HFF-Myc (cell line): ENCODE measurements around the gene CCL14.
A peak's percentile ranks its signal among the peaks of the same experiment; 100 is the strongest.

Source experiments
- DNase-seq: peaks from one replicate; pipeline ENCODE4 v3.0.0-alpha.2; 2011; ENCODE audit warnings: low read depth; ENCODE audit errors: extremely low read depth
- H3K4me3 ChIP-seq: replicated peaks from 2 replicates; pipeline ENCODE4 v1.5.1; 2011; ENCODE audit warnings: low read depth, mild to moderate bottlenecking, control low read depth, low read length
- CTCF ChIP-seq: IDR thresholded peaks from 2 replicates; pipeline ENCODE4 v1.5.1; 2012; ENCODE audit warnings: mild to moderate bottlenecking, low read depth, low read length, control low read depth; ENCODE audit errors: missing control alignments

CCL14 gene

GRCh38 chr17:35969558-35970380 lies 16.8 kb downstream of the CCL14 start:
- H3K4me3 ChIP-seq, result no peak overlapping the region
- peak; percentile 53 for DNase-seq
- TF ChIP-seq CTCF, result peak; percentile 78

- no peak for DNase-seq
- H3K4me3 ChIP-seq, result no peak overlapping the region
- no peak for TF ChIP-seq CTCF
Measured at GRCh38 chr17:35968520-35969054, 17.9 kb downstream of the CCL14 start.

- no peak overlapping the region for H3K4me3 ChIP-seq
- no peak for DNase-seq
- TF ChIP-seq CTCF, result no peak
Measured at GRCh38 chr17:35965272-35965671, 21.3 kb downstream of the CCL14 start.

GRCh38 chr17:35963663-35964062 lies 22.9 kb downstream of the CCL14 start:
- H3K4me3 ChIP-seq, result no peak overlapping the region
- no peak for TF ChIP-seq CTCF
- no peak for DNase-seq

GRCh38 chr17:35953720-35954119 lies 32.8 kb downstream of the CCL14 start:
- no peak for DNase-seq
- no peak overlapping the region for H3K4me3 ChIP-seq
- no peak for TF ChIP-seq CTCF

- H3K4me3 ChIP-seq, result no peak overlapping the region
- no peak for TF ChIP-seq CTCF
- no peak for DNase-seq
Measured at GRCh38 chr17:35949401-35949800, 37.1 kb downstream of the CCL14 start.

GRCh38 chr17:35948092-35948491 lies 38.4 kb downstream of the CCL14 start:
- no peak overlapping the region for H3K4me3 ChIP-seq
- no peak for DNase-seq
- TF ChIP-seq CTCF, result no peak
